HG02852 (cell line): ENCODE data around the gene L3HYPDH.

Source experiments
- ATAC-seq: cut with Tn5 transposase; IDR thresholded peaks from one replicate; pipeline ENCODE4 v1.9.1; 2021; ENCODE audit warnings: mild to moderate bottlenecking, moderate library complexity; ENCODE audit not compliant: unreplicated experiment

Gene L3HYPDH

DNA sequence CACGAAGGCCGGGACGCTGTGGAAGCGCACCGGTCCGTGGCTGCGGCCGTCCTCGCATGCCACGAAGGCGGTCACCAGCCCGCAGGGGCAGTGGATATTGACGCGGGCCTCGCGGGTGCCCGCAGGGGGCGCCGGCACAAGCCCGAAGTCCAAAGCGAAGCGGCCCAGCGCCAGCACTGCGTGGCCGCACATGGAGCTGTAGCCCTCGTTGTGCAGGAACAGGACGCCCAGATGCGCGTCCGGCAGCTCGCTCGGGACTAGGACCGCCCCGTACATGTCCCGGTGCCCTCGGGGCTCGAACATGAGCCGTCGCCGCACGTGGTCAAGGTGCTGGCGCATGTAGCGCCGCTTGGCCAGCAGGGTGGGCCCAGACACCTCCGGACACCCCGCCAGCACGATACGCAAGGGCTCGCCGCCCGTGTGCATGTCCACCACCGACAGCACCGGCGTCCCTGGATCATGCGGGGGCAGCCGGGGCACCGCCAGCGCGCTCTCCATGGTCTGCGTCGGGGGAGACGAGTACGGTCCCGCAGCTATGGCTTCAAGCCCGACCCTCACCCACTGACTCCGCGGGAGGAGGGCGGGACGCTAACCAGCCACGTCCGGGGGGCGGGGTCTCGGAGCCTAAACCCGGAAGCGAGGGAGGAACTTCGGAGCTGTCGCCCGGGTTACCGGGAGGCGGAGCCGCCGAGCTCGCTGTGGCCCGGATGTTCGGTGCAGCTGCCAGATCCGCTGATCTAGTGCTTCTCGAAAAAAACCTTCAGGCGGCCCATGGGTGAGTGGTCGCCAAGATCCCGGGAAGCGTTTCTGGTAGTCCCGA is at the start of gene L3HYPDH, which contains the start of gene JKAMP:
TSS of gene L3HYPDH (minus strand) at position 590 of the 820 bp plus-strand sequence. CDS start at position 498, 92 bp downstream.
TSS of gene JKAMP (plus strand) at position 699 of the 820 bp plus-strand sequence. CDS start at position 772, 73 bp downstream.
- peak; percentile 90 for ATAC-seq

DNA sequence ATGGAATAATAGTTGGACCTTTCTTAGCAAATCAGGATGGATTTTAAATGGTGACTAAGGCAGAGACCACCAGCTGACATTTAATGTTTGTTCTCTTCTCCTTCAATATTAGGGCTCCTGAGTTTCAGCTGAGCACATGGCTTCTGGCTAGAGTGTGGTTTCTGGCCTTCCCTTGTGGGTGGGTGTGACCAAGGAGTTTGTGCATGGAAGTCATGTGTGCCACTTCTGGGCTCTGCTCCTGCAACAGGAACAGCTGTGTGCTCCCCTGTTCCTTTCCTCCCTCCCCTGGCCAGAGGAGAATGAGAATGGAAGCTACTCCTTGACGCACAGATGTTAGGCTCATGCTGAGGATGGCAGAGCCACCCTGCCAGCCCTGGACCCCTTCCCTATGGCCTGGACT is 48.2 kb upstream of the L3HYPDH start:
- ATAC-seq = no peak

DNA sequence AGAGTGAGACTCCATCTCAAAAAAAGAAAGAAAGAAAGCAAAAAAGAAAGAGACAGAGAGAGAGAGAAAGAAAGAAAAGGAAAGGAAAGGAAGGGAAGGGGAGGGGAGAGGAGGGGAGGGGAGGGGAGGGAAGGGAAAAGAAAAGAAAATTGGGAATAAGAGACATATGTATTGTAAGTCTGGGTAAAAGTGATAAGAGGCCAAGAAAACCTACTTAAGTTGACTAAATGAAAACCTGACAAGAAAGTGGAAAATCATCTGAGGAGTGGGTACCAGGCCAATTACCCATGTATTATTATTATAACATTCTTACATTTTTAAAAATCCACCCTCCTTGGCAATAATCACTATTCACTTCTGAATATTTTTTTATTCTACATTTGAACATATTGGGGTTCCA is 46.1 kb upstream of the L3HYPDH start:
- ATAC-seq = no peak

DNA sequence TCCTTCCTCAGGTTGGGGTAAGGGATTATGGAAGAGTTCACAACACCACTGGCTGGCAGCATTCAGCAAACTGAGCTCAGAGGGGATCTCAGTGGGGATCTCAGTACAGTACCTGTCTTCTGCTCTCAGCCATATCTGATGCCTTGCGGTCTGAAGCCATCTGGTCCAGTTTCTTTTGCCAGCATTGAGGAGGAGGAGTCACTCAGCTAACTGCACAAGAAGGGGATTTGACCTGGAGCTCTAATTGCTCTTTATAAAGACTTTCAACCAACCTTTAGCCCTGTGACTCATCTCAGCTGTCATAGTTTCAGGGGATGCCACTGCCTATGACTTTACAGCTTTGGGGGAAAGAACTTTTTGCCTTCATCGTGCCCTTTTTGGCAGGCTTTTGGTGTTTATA is 45.0 kb upstream of the L3HYPDH start:
- ATAC-seq = no peak

DNA sequence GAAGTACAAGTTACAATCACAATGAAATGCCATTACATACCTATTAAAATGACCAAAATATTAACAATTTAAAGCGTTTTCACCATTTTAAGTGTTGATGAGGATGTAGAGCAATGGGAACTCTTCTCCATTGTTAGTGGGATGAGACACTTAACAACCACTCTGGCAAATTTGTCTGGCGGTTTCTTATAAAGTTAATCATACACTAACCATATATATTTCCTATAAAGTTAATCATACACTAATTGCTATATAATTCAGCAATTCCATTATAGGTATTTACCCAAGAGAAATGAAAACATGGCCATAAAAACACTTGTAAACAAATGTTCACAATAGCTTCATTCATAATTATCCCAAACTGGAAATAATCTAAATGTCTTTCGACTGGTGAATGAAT is 36.0 kb upstream of the L3HYPDH start:
- ATAC-seq = no peak

DNA sequence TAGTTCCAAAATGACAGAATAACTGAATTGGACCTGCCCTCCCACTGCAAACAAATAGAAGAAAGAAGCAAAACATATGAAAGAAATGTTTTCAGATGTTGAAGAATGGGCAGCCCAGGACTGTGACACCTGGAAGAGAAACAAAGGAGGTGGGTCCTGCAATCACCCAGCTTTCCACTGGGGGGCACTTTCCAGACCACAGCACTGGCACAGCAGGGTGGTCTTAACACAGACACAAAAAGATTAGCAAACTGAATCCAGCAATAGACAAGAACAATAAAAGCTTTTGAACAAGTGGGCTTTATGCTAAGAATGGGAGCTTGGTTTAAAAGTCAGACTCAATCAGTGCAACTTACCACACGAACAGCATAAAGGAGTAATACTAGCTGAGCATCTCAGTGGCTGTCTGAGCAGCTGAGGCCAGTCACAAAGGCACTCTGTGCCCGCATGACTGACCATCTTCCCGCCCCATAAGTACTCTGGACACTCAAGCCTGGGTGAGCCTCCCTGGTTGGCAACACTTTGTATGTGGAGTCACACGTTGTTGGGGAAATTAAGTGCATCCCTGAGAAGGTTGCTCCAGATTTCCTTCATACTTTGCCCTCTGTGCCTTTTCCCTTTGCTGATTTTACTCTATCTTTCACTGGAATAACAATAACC is 27.8 kb upstream of the L3HYPDH start:
- no peak for ATAC-seq

DNA sequence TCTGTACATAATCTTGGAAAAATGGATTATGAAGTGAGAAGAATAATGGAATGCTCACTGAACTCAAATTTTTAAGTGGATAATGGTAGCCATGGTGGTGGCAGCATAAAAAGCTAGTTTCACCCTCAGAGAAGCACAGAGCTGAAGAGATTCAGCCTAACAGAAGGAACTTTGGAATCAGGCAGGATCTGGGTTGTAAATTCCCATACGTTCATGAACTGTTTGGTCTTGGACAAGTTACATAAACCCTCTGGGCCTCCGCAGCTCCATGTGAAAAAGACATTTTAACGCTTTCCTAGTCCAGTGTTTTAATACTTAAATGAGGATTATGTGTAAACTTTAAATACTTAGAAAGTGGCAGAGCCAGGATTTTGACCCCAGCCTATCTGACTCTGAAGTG is 26.8 kb upstream of the L3HYPDH start:
- no peak for ATAC-seq

DNA sequence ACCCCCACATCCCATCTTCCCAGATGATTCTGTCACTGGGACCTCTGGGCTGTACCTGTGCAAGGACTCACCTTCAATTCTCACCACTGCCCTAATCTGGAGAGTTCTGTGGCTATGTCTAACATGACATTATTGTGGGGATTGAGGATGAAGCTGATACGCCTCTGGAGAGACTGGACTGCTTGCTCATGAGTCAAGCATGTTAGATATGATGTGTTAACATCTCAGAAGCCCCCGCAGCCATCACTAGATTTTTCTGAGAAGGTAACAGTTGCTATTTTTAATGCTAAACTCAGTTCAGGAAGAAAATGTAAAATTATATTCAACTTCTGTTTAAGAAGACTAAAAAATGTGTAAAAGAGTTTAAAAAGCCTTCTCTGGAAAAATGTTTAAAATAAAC is 25.8 kb upstream of the L3HYPDH start:
- no peak for ATAC-seq

DNA sequence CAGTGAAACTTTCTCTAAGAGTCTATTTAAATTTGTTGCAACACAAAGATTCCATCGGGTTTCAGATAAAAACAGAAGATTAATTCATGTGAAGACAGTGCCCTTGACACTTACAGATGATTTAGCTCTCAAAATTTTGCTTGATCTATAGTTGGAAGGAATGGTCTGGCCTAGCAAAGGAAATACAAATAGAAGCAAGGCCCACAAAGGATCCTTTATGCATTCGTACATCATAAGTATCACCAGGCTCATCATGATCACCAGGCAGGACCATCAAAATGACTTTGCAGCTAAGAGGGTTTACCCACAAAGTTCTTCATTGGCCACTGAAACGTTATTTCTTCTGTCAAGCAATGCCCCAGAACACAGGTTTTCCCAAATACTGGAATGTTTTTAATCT is 24.9 kb upstream of the L3HYPDH start:
- ATAC-seq = no peak

DNA sequence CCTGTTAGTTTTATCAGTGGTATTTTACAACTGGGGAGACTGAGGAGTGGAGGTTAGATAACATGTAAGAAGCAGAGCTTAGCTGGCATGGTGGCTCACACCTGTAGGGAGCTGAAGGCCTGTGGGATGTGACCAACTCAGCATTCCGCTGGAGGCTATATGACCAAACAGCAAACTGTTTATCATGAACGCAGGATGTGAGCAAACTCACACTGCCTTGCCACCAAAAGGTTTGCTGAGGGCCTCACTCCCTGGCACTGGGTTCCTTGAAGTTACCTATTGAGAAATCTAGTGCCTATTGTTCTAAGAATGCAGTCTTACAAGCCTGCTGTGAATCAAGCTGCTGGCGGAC is 23.5 kb upstream of the L3HYPDH start:
- ATAC-seq = no peak

DNA sequence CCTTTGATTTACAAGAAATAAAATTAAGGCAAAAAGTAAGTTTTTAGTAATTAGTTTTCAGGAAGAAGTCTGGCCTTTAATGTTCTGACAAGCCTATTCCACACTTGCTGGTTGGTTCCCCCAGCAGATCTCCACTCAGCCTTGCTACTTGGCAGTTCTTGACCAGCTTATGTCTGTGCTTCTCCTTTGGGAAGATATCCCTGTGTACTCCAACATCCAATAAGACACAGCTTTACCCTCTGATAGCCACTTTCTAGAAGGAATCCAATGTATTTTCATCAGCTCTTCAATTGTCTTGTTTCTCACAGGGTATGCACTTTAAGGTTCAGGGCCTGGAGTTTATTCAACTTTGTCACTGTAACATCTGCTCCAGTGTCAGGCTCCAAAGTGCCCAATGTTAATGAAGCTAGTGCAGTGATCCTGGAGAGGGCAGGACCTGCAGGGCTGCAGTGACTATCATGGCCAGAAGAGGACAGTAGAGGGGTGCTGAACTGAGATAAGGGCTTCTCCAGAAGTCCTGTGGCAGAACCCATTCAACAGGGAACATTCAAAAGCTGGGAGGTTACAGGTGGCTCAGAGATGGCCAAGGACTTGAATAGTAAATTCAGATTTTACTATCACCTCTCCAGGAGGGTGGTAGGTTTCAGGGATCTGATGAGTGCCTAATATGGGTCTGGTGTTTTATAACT is 23.0 kb upstream of the L3HYPDH start:
- ATAC-seq = peak; percentile 86

DNA sequence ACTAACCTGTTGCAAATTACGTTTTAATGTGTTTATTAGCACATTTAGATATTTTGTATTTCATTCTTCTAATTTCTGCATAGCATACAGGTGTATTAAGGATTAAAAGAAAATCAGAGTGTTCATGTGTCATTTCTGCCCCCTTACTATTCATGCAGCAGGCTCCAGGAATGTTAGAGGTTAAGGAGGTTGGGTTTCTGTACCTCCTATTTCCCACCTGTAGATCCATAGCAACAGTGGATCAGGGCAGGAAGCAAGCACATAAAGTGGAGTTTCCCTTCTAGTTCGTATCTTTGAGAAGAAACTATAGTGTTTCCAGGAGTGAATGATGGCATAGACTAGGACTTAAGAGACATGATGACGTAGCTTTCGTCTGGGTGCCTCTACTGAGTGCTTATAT is 19.0 kb upstream of the L3HYPDH start:
- ATAC-seq = no peak

DNA sequence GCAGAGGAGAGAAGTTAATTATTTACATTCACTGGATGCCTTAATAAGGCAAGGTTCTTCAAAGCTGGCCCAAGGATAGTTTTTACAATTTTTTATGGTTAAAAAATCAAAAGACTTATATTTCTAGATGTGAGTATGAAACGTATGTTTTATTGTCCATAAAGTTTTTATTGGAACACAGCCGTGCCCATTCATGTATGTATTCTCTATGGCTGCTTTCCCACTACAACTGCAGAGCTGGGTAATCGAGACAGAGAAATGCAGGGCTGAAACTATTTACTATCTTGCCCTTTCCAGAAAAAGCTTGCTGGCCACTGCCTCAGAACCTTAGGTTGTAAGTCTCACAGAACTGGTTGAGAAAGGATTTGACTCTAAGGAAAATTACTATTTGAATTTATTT is 16.5 kb upstream of the L3HYPDH start:
- no peak for ATAC-seq

DNA sequence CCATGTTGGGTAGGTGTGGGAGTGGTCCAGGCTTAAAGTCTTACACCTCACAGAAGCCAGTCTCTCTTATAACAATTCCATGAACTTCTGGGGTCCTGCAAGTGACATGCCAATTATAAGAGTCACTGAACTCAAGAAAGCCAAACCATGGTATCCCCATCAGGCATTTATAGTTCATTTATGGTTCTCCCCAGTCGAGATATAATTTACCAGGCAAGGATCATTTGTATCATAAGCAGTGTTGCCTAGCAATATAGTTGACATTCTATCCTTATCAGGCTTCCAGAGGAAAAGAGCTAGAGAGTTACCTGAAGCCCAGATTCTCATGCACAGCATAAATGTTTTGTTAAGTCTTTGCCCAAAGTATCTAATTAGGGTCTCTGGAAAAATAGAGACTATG is 8.2 kb upstream of the L3HYPDH start:
- no peak for ATAC-seq

DNA sequence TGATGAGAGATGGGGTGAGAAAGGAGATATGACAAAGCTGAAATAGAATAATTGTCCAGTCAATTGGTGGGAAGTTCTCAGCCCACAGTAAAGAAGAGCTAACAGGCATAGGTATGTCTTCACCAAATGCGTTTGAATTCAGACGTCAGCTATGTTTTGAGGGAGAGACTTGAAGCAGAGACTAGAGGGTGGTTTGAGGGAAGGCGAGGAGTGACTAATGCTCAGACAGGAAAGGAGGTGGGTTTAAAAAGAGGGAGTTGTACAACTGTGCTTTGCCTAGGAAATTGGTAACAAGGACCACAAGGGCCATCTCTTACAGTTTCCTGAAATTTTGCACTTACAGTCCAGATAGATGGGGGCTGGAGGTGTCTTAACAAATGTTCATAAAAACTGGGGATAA is 6.5 kb upstream of the L3HYPDH start:
- no peak for ATAC-seq

DNA sequence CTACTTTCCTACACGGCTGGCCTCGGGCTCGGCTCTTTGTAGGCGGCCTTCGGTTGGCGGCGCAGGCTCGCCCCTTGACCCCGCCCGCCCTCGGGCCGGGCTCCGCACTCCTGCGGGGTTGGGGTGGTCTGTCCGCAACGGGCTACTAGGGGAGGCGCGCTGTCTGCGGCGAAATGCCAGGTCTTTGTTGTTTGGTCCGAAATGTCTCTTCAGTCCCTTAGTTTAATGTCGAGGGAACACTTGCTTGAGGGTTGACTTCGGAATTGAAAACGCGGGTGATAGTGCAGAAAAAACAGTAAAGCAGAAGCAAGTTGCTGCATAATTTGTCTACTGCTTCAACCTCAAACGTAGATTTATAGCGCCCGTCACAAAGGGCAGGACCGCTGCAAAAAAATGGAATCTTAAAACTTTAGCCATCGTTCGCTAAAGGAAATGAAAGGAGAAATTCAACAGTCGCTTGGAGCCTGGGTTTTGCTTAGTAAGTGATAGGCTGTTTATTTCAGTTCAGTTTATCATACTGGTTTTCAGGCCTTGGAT is 499 bp upstream of the L3HYPDH start:
- ATAC-seq = peak; percentile 52

DNA sequence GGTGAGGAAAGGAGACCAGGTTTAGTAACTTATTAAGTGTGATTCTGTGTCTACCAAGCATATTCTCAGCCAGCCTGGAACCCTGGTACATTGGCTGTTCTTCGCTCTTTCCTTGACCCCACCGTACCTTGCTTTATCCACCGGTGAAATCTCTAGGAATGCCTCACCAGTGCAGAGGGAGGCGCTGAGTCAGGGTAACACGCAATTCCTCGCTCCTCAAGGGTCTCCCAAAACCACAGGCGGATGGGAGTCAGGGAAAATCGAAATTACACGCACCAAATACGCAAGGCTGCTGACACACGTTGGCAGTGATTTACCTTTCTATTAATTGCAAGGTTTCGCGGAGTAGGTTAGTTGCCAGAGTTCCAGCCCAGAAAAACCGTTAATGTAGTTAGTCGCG is 845 bp downstream of the L3HYPDH start:
- ATAC-seq = no peak

DNA sequence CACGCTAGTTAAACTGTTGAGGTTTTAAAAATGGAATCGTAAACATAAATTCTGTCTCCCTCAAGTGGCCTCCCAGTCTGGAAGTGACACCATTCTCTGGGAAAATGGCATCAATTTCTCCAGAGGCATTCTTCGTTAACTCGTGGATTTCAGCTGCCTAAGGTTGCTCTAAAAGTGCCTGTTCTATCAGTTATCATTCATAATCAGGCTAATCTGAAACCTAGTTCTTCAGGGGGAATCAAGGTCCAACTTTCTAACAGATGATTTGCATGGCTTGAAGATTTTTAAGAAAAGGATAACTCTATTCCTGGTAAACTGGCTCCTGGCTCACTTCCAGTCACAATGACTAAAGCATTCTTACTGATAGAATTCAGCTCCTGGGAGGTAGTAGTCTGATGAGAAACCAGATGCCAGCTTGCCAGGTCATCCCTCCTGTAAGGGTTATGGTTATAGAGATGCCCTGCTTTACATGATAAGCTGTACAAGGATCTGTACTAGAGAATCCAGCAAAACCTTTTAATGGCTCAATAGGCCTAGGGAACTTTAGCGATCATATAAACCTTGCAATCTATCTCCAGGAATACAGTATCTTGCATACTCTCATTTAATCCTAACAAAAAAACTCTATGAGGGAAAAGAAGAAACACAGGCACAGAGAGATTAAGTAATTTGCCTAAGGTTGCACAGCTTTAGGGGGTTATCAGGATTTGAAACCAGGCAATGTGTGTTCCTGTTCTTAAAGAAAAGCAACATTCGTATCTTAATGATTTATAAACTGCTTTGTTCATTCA is 1.5 kb downstream of the L3HYPDH start:
- no peak for ATAC-seq

DNA sequence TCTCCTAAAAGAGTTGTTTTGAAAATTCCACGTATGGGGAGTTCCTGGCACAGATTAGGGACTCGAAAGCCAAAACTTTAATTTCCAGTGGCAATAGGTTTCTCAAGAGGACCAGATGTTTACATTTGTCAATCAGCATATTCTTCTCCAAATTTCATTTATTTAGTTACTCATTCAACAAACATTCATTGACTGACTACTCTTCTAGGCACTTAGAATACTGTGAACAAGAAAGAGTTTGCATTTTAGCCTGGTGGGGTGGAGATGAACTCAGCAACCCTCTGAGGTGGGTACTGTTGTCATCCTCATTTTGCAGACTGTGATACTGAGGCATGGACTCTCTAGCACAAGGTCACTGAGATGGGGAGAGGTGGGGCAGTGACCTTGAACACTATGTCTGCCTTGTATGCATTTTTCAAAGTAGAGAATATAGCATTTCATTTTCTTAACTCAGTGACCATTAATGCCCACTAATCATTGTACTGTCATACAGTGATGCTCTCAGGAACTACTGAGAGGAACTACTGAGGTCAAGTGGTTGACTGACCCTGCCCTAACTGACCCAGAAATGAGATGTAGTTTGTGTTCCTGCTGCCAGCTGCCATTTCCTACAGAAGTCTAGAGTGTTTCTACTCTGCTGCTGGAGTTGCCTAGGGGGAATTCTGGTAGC is 2.2 kb downstream of the L3HYPDH start:
- no peak for ATAC-seq

DNA sequence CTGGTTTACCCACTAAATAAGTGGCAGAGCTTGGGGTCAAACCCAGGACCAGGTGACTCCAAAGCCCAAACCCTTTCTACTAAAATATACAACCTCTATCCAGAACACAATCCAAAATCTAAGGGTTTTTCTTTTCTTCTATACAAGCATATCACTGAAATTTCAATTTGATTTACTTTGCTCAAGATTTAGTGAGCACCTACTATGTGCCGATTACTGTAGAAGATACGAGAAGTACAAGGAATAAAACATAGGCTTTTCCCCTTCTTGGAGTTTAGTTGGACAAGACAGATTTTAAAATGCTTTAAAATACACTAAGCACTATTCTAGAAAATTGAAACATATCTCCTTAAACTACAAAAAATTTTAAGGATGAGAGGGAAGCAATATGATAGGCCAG is 2.8 kb downstream of the L3HYPDH start:
- ATAC-seq = no peak
